Endothelial cell of umbilical vein (primary cell): ENCODE data around the gene CARD10. TPM values are rescaled to one million over a fixed set of nuclear protein-coding genes. Genes with fewer than 3 reads are reported as not detected.

Experiments
- BruUV-seq: library from RNA; stranded (reverse); fragments of 400-500 nt; replicated peaks from 2 replicates; lab custom pipeline; 2021; lab: Mats Ljungman, UMichigan
- CTCF ChIA-PET: fragments of 300-600, 350-600 bp; sonication (Branson Sonifier 250); formaldehyde crosslinking; loops from one replicate; lab custom pipeline; 2021; ENCODE audit warnings: antibody characterized with exemption, inconsistent platforms; lab: Charles Lee
- POLR2A ChIA-PET: fragments of 300-600, 350-600 bp; sonication (Branson Sonifier 250); formaldehyde crosslinking; loops from one replicate; lab custom pipeline; 2021; ENCODE audit warnings: antibody characterized with exemption, inconsistent platforms; lab: Charles Lee
- DNase-seq: peaks from one replicate; pipeline ENCODE4 v3.0.0-alpha.2; 2011; ENCODE audit warnings: low read depth, low spot score
- FAIRE-seq: peaks from 2 replicates; lab custom pipeline; 2011; peaks lifted over from hg19 to GRCh38; lab: Jason Lieb, UNC
- H2AFZ ChIP-seq: 2 replicates; pipeline ENCODE4 v1.6.0; 2012; ENCODE audit warnings: low read depth, low read length, control low read depth, inconsistent platforms
- H3K27ac ChIP-seq: 2 replicates; pipeline ENCODE4 v1.5.1; 2011; ENCODE audit warnings: low read depth, mild to moderate bottlenecking, control low read depth, low read length, moderate library complexity; ENCODE audit not compliant: insufficient read depth
- H3K27me3 ChIP-seq, 2 experiments: 2 replicates each; pipeline versions ENCODE4 v1.6.0 to v1.6.1; 2011; ENCODE audit warnings: low read length in 2 of 2, mixed read lengths in 1 of 2; ENCODE audit not compliant: control insufficient read depth in 2 of 2, insufficient read depth in 2 of 2
- H3K36me3 ChIP-seq, 2 experiments: 2 replicates in 1 of 2; 3 replicates in 1 of 2; pipeline ENCODE4 v1.5.1; 2011; ENCODE audit warnings: low read length in 2 of 2, mild to moderate bottlenecking in 1 of 2, moderate library complexity in 1 of 2; ENCODE audit not compliant: control insufficient read depth in 2 of 2, insufficient read depth in 2 of 2; ENCODE audit errors: extremely low read depth in 1 of 2
- H3K4me1 ChIP-seq: 3 replicates; pipeline ENCODE4 v1.5.1; 2011; ENCODE audit warnings: mild to moderate bottlenecking, low read length; ENCODE audit not compliant: control insufficient read depth, insufficient read depth; ENCODE audit errors: extremely low read depth
- H3K4me2 ChIP-seq: 2 replicates; pipeline ENCODE4 v1.6.1; 2011; ENCODE audit warnings: low read length, control low read depth, mixed read lengths; ENCODE audit not compliant: insufficient read depth
- H3K4me3 ChIP-seq, 3 experiments: fragments of 200-600 bp in 1 of 3; sonication (generic), shearing (Covaris generic) in 1 of 3; replicated peaks in 1 of 3; 2 replicates each; pipeline ENCODE4 v1.5.1; 2011 to 2016; ENCODE audit warnings: control low read depth in 3 of 3, low read length in 3 of 3, mild to moderate bottlenecking in 2 of 3, inconsistent platforms in 1 of 3, low read depth in 1 of 3, moderate library complexity in 1 of 3; ENCODE audit not compliant: insufficient read depth in 1 of 3
- H3K79me2 ChIP-seq: 2 replicates; pipeline ENCODE4 v1.6.0; 2012; ENCODE audit warnings: low read length, inconsistent platforms; ENCODE audit not compliant: control insufficient read depth, insufficient read depth
- H3K9ac ChIP-seq: replicated peaks from 2 replicates; pipeline ENCODE3; 2011; ENCODE audit warnings: low read length, control low read depth; ENCODE audit not compliant: insufficient read depth; ENCODE audit errors: extremely low read depth
- H3K9me1 ChIP-seq: replicated peaks from 3 replicates; pipeline ENCODE4 v1.6.0; 2011; ENCODE audit warnings: mild to moderate bottlenecking, low read length; ENCODE audit not compliant: control insufficient read depth, insufficient read depth; ENCODE audit errors: extremely low read depth
- H3K9me3 ChIP-seq: replicated peaks from 2 replicates; pipeline ENCODE4 v1.5.1; 2012; ENCODE audit warnings: low read length, inconsistent platforms; ENCODE audit not compliant: control insufficient read depth, insufficient read depth
- H4K20me1 ChIP-seq: replicated peaks from 2 replicates; pipeline ENCODE3; 2011; ENCODE audit warnings: mild to moderate bottlenecking, low read length; ENCODE audit not compliant: control insufficient read depth, insufficient read depth; ENCODE audit errors: extremely low read depth
- EZH2 ChIP-seq: IDR thresholded peaks from 2 replicates; pipeline ENCODE4 v1.6.1; 2012; ENCODE audit warnings: borderline replicate concordance, low read depth, mild to moderate bottlenecking, moderate library complexity, low read length, inconsistent platforms; ENCODE audit not compliant: severe bottlenecking
- FOS ChIP-seq: IDR thresholded peaks from 2 replicates; pipeline ENCODE4 v1.6.1; 2011; ENCODE audit warnings: mild to moderate bottlenecking, low read length, moderate library complexity, borderline replicate concordance; ENCODE audit not compliant: insufficient read depth
- GATA2 ChIP-seq: IDR thresholded peaks from 2 replicates; pipeline ENCODE4 v1.7.0; 2011; ENCODE audit warnings: low read depth, mild to moderate bottlenecking, moderate library complexity, mixed read lengths, low read length; ENCODE audit not compliant: insufficient read length, insufficient read depth
- JUN ChIP-seq: IDR thresholded peaks from 2 replicates; pipeline ENCODE4 v1.6.1; 2011; ENCODE audit warnings: borderline replicate concordance, low read depth; ENCODE audit not compliant: insufficient read length, insufficient read depth
- MYC ChIP-seq: IDR thresholded peaks from one replicate; pipeline ENCODE4 v1.6.1; 2011; ENCODE audit warnings: mild to moderate bottlenecking, low read depth, low read length
- POLR2A ChIP-seq: IDR thresholded peaks from 2 replicates; pipeline ENCODE4 v1.6.1; 2012; ENCODE audit warnings: low read depth, mild to moderate bottlenecking, control low read depth, low read length
- POLR2AphosphoS5 ChIP-seq: IDR thresholded peaks from 2 replicates; pipeline ENCODE4 v1.6.1; 2012; ENCODE audit warnings: low read depth, mild to moderate bottlenecking, control low read depth, low read length, moderate library complexity; ENCODE audit not compliant: insufficient read depth
- dilution Hi-C: fragments of 300-500 bp; cut with MboI; formaldehyde crosslinking; loops from one replicate; pipeline ENCODE4 v1.15.0; 2019; ENCODE audit warnings: low sequenced_read_pairs; ENCODE audit not compliant: extremely low pct_ligation_motif_present
- intact Hi-C: fragments of 100-400 bp; cut with micrococcal nuclease; formaldehyde crosslinking; loops from one replicate; pipeline ENCODE4 v1.10.0; 2022
- polyA plus RNA-seq, 4 experiments: library from polyadenylated mRNA; depleted of rRNA in 3 of 4; stranded (reverse) in 3 of 4; unstranded in 1 of 4; fragments of >200 nt; gene quantifications; 2 replicates each; pipeline versions ENCODE4 v1.2.1 to v1.2.3, GENCODE V29; 2011 to 2012; ENCODE audit warnings: missing spikeins in 1 of 4
- total RNA-seq: library from RNA; stranded (reverse); gene quantifications from 2 replicates; pipeline ENCODE4 v1.2.3, GENCODE V29; 2021
- TF ChIP-seq, protein P1 (sequence below): IDR thresholded peaks from 2 replicates; pipeline ENCODE4 v1.6.1; 2011; ENCODE audit not compliant: insufficient read depth, insufficient read length
- TF ChIP-seq, protein P2 (sequence below), 2 donors: IDR thresholded peaks; 1 replicate in 1 of 2; 2 replicates in 1 of 2; pipeline ENCODE4 v1.5.1; 2011; ENCODE audit warnings: low read length in 2 of 2, mild to moderate bottlenecking in 2 of 2, moderate library complexity in 2 of 2, control low read depth in 1 of 2, inconsistent platforms in 1 of 2, low read depth in 1 of 2; ENCODE audit not compliant: insufficient read depth in 1 of 2; ENCODE audit errors: extremely low read depth in 1 of 2

CARD10 gene
- total and polyA plus RNA-seq, 2 donors (not counting 3 experiments of a cell fraction or from before 2014, with no cell fraction given): 36.1 to 39.5 TPM

DNA sequence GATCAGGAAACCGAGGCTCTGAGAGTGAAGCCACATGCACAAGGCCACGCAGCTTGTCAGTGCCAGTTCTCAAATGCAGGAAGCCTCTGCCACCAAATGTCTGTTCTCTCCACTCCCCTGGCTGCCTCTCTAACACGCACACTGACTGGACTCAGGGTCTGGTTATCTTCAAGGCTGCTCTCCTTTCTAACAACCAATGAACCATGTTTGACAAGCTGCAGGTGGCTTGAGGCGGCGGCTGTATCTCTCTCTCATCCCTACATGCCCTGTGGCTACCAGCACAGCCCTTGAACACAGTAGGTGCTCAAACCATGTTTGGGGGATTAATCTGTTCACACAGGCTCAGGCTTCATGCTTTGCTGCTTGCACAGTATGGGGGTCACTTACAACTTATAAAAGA, 56.8 kb downstream of the CARD10 start:
- intact Hi-C loops: no loop called here

More for the DNA sequence above, 56.8 kb downstream of the CARD10 start:
- ChIA-PET POLR2A (no interaction called here), CTCF (interaction anchor here (1.3 to 2.8 kb wide), 2 partner anchors 10 to 146 kb away, joined by 3 to 10 read pairs; no protein-coding TSS in a partner anchor)
- BruUV-seq: no TSS peak
- Histone ChIP-seq H4K20me1 (no peaks in the 10 kb centered on the region), H3K27me3 (no peaks in the 10 kb centered on the region), H3K4me2 (no peak overlapping the region), H3K9me3 (no peaks in the 10 kb centered on the region), H3K9me1 (no peaks in the 10 kb centered on the region), H3K9ac (no peak overlapping the region), H2AFZ (no peak overlapping the region), H3K79me2 (no peaks in the 10 kb centered on the region), H3K27ac (no peak overlapping the region), H3K4me1 (peaks cover 9% of the 10 kb centered on the region), H3K36me3 (peaks cover 0 to 17% of the 10 kb centered on the region in 2 experiments), H3K4me3 (no peak overlapping the region)
- dilution Hi-C loops: no loop called here
- TF ChIP-seq EZH2: no peak
- TF ChIP-seq JUN: no peak
- TF ChIP-seq MYC: no peak
- TF ChIP-seq, protein P1, sequence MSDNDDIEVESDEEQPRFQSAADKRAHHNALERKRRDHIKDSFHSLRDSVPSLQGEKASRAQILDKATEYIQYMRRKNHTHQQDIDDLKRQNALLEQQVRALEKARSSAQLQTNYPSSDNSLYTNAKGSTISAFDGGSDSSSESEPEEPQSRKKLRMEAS: no peak
- TF ChIP-seq POLR2A: no peak
- TF ChIP-seq GATA2: no peak
- TF ChIP-seq, protein P2, sequence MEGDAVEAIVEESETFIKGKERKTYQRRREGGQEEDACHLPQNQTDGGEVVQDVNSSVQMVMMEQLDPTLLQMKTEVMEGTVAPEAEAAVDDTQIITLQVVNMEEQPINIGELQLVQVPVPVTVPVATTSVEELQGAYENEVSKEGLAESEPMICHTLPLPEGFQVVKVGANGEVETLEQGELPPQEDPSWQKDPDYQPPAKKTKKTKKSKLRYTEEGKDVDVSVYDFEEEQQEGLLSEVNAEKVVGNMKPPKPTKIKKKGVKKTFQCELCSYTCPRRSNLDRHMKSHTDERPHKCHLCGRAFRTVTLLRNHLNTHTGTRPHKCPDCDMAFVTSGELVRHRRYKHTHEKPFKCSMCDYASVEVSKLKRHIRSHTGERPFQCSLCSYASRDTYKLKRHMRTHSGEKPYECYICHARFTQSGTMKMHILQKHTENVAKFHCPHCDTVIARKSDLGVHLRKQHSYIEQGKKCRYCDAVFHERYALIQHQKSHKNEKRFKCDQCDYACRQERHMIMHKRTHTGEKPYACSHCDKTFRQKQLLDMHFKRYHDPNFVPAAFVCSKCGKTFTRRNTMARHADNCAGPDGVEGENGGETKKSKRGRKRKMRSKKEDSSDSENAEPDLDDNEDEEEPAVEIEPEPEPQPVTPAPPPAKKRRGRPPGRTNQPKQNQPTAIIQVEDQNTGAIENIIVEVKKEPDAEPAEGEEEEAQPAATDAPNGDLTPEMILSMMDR (IDR thresholded peaks at IDR 0.05; ENCODE audit: extremely low read depth in 1 of 2, insufficient read depth in 1 of 2, low read depth in 1 of 2, low read length in 2 of 2): no peak
- TF ChIP-seq FOS: no peak
- no peak for TF ChIP-seq POLR2AphosphoS5
- no peak for FAIRE-seq
- no peak for DNase-seq
